Muscle of leg (tissue), 11 donors: ENCODE results near the gene PSME1. TPM values are rescaled to one million over a fixed set of nuclear protein-coding genes. Genes with fewer than 3 reads are reported as not detected.

ENCODE experiments used
- DNase-seq: peaks from one replicate; pipeline ENCODE4 v3.0.0; 2013
- H3K27ac ChIP-seq: one replicate; pipeline ENCODE4 v1.5.1; 2013; ENCODE audit warnings: mild to moderate bottlenecking, low read length, control low read depth
- H3K27me3 ChIP-seq: one replicate; pipeline ENCODE4 v1.6.1; 2013; ENCODE audit warnings: low read length; ENCODE audit not compliant: control insufficient read depth, insufficient read depth
- H3K36me3 ChIP-seq: one replicate; pipeline ENCODE4 v1.6.1; 2013; ENCODE audit warnings: low read length; ENCODE audit not compliant: control insufficient read depth, insufficient read depth
- H3K4me1 ChIP-seq: one replicate; pipeline ENCODE4 v1.6.1; 2013; ENCODE audit warnings: low read length; ENCODE audit not compliant: control insufficient read depth, insufficient read depth
- H3K4me3 ChIP-seq: one replicate; pipeline ENCODE4 v1.5.1; 2013; ENCODE audit warnings: low read length, control low read depth
- H3K9me3 ChIP-seq: replicated peaks from 2 replicates; pipeline ENCODE4 v1.6.1; 2013; ENCODE audit warnings: low read depth, low read length; ENCODE audit not compliant: control insufficient read depth
- WGBS: methylation state at CpG from one replicate; pipeline ENCODE4 v1.1.5; 2013; ENCODE audit warnings: missing lambda C conversion rate; ENCODE audit not compliant: insufficient coverage; 5-methylcytosine and 5-hydroxymethylcytosine counted together
- polyA plus RNA-seq, 8 donors: library from polyadenylated mRNA; unstranded; fragments of 120-200 nt; gene quantifications; one replicate each; pipeline versions ENCODE4 v1.2.1 to v1.2.3, GENCODE V29; 2013; ENCODE audit warnings: inconsistent platforms in 1 of 8, low replicate concordance in 1 of 8; ENCODE audit not compliant: insufficient read length in 8 of 8, insufficient read depth in 1 of 8
- total RNA-seq: library from RNA; stranded (reverse); fragments of 120-200 nt; gene quantifications from one replicate; pipeline ENCODE4 v1.2.4, GENCODE V29; 2013

PSME1 gene
- total and polyA plus RNA-seq, 9 donors: 103 to 130 (median 116) TPM

DNA sequence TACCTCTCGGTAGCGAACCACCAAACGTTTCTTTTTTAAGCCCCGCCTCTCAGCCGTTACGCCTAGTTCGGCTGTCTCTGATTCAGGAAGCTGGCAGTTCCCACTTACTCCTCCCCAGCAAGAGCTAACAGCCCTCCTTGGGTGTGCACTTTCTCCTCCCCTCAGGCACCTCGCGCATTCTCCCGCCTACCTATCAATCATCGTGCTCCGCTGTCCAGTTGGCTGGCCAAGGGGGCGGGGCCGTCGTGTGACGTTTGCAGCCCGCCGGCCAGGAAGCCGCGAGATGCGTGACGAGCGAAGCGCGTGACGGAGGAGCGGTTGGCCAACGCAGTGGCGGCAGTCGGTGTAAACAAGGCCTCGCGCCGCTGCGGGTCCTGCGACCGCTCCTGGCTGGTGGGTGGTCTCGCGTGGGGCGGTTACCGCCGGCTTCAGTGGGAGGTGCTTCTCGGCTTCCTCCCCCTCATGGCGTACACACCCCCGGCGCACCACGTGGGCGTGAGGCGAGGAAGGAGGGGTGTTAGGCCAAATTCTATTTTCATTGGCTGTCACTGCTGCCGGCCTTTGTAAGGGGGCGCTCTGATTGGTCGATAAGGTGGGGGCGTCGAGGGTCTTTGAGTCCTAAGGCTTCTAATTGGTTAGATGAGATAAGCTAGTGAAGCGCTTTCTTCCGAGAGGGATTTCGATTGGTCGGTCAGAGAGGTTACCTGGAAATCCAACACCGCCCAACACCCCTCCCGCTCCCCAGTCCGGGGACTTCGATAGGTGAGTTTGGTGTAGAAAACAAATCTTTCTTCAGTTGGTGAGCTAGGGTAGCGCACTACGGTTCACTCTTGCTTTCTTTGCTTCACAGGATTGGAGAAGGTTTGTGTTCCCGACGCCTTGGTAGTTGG is 21.2 kb upstream of the PSME1 start, which contains the start of the genes DCAF11 and NRL:
DCAF11 (plus strand) TSS at position 246 of the 890 bp plus-strand sequence. CDS start 818 bp downstream, outside the sequence.
NRL (minus strand) TSS at position 418 of the 890 bp plus-strand sequence. CDS start 32,101 bp downstream, outside the sequence.
- no peaks in the 10 kb centered on the region for H3K9me3 ChIP-seq
- WGBS: 0% methylated on average over 35 of the region's 65 CpGs

DNA sequence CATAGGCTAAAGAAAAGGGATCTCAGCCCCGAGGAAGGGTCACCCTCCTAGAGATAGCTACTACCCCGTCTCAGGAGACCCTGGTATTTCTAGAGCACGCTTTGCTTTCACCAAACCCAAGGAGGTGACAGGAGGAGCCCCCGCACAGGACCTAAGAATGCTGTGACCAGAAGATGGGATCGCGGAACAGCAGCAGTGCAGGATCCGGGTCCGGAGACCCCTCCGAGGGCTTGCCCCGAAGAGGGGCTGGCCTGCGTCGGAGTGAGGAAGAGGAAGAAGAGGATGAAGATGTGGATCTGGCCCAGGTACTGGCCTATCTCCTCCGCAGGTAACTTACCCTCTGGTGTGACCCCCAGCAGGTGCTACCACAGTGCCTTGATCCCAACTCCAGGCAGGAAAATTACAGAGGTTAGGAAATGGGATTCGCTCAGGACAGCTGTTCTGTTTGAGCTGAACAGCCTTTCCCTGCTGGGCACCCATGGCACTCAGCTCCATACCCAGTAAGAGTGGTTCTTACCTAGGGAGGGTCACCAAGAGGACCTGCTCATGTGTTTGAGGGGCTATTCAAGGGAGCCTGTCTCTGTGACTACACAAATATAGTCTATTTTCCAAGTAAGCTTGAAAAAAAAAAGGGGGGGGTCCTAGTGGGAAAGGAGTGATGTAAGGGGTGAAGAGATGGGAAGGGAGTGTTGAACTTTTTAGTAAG is 20.4 kb upstream of the PSME1 start:
- peaks cover 43% of the 10 kb centered on the region for H3K36me3 ChIP-seq
- 13% methylated on average over 3 of the region's 14 CpGs for WGBS
- DNase-seq: no peak

More for the DNA sequence above, 21.2 kb upstream of the PSME1 start, which contains the start of the genes DCAF11 and NRL:
- H3K4me3 ChIP-seq: peak within 1 kb of the TSS; percentile 79
- peak; percentile 100 for DNase-seq
- no peaks in the 10 kb centered on the region for H3K27me3 ChIP-seq
- peak within 1 kb of the TSS; percentile 99 for H3K27ac ChIP-seq
- H3K36me3 ChIP-seq: peaks cover 38% of the 10 kb centered on the region
- peaks cover 20% of the 10 kb centered on the region for H3K4me1 ChIP-seq

DNA sequence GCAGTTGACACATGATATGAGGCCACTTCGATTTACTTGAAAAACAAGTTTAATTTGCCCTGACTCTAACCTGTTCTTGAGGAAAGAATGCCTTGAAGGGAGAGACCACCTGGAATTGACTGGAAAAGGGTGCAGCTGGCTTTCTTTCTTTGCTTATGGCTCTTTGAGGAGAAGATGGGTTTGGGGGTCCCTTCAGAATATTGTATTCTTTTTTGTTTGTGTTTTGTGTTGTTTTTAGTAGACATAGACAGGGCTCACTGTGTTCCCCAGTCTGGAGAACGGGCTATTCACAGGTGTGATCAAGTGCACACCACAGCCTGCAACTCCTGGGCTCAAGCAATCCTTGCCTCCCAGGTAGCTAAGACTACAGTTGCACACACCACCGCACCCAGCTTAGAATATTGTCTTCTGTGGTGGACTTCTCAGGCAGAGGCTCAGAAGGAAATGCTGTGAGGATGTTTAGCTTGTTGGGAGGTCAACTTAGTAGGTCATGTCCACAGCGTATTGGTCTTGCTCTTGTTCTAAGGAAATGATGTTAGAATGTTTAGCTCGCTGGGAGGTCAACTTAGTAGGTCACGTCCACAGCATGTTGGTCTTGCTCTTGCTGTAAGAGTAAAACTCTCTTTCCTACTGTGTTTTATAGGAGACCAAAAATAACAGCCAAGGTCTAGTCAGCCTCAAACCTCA is 19.7 kb upstream of the PSME1 start:
- H3K4me1 ChIP-seq: peaks cover 20% of the 10 kb centered on the region
- DNase-seq: no peak
- H3K9me3 ChIP-seq: no peaks in the 10 kb centered on the region
- no peaks in the 10 kb centered on the region for H3K27me3 ChIP-seq
- H3K4me3 ChIP-seq: no peak overlapping the region
- WGBS: 87% methylated on average over 4 of the region's 6 CpGs
- H3K27ac ChIP-seq: no peak overlapping the region
- peaks cover 50% of the 10 kb centered on the region for H3K36me3 ChIP-seq

More for the DNA sequence above, 20.4 kb upstream of the PSME1 start:
- Histone ChIP-seq H3K4me3 (peak overlapping the region; percentile 79), H3K4me1 (peaks cover 20% of the 10 kb centered on the region), H3K9me3 (no peaks in the 10 kb centered on the region), H3K27me3 (no peaks in the 10 kb centered on the region), H3K27ac (peak overlapping the region; percentile 99)

DNA sequence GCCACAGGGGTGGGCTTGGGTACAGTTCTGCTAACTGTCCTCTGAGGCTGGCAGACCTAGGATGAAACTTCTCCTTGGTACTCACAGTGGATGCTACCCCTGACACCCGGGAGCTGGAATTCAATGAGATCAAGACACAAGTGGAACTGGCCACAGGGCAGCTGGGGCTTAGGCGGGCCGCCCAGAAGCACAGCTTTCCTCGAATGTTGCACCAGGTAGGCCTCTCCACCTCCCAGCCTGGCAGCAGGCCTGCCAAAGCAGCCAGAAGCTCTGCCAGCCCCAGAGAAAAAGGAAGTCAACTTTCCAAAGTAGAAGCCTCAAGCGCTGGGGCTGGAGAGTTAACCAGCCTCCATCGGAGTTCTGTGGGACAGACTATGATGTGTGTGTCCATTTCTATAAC is 18.8 kb upstream of the PSME1 start:
- H3K4me1 ChIP-seq: peaks cover 20% of the 10 kb centered on the region
- no peak overlapping the region for H3K27ac ChIP-seq
- no peaks in the 10 kb centered on the region for H3K27me3 ChIP-seq
- no peaks in the 10 kb centered on the region for H3K9me3 ChIP-seq
- DNase-seq: no peak
- peaks cover 57% of the 10 kb centered on the region for H3K36me3 ChIP-seq
- WGBS: 92% methylated on average over 3 of the region's 6 CpGs
- H3K4me3 ChIP-seq: no peak overlapping the region

DNA sequence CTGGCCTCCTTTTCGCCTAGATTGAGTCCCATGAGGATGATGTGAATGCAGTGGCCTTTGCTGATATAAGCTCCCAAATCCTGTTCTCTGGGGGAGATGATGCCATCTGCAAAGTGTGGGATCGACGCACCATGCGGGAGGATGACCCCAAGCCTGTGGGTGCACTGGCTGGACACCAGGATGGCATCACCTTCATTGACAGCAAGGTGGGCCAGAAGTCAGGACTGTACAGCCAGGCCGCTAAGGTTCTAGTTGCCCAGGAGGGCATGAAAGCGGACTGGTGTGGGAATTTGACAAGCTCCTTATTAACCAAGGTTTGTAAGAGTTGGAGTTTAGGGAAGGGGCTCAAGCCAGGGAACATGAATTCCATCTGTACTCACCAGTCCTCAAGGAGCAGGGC is 16.3 kb upstream of the PSME1 start:
- Histone ChIP-seq H3K27ac (no peak overlapping the region), H3K9me3 (no peaks in the 10 kb centered on the region), H3K4me3 (no peak overlapping the region), H3K4me1 (peaks cover 11% of the 10 kb centered on the region), H3K27me3 (no peaks in the 10 kb centered on the region), H3K36me3 (peaks cover 80% of the 10 kb centered on the region)
- DNase-seq: no peak
- 98% methylated on average over 4 of the region's 6 CpGs for WGBS

GRCh38 chr14:24121210-24121609 is 14.8 kb upstream of the PSME1 start:
- H3K4me1 ChIP-seq: peaks cover 2% of the 10 kb centered on the region
- WGBS: 60% methylated on average over 1 of the region's 8 CpGs
- H3K36me3 ChIP-seq: peaks cover 78% of the 10 kb centered on the region

DNA sequence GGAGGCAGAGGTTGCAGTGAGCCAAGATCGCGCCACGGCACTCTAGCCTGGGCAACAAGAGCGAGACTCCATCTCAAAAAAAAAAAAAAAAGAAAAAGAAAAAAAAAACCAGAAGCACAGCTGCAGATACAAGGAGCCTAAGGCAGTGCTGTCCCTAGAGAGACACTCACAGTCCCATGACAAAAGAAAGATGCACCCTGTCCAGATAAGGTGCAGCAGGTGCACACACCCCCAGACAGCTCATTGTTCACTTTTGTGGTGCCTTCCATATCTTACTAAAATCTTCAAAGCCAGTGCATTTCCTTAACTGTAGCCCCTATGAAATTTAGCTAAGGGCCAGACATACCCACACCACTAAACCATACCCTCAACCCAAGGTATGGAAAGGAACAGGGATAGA is 13.6 kb upstream of the PSME1 start:
- 100% methylated on average over 4 of the region's 4 CpGs for WGBS
- no peaks in the 10 kb centered on the region for H3K9me3 ChIP-seq
- no peak overlapping the region for H3K27ac ChIP-seq
- H3K4me3 ChIP-seq: no peak overlapping the region
- peaks cover 66% of the 10 kb centered on the region for H3K36me3 ChIP-seq
- H3K4me1 ChIP-seq: no peaks in the 10 kb centered on the region
- no peaks in the 10 kb centered on the region for H3K27me3 ChIP-seq
- no peak for DNase-seq

More at GRCh38 chr14:24121210-24121609, 14.8 kb upstream of the PSME1 start:
- Histone ChIP-seq H3K4me3 (no peak overlapping the region), H3K27me3 (no peaks in the 10 kb centered on the region), H3K27ac (no peak overlapping the region), H3K9me3 (no peaks in the 10 kb centered on the region)
- DNase-seq: no peak

- WGBS: 93% methylated on average over 6 of the region's 8 CpGs
- Histone ChIP-seq H3K9me3 (no peaks in the 10 kb centered on the region), H3K27me3 (no peaks in the 10 kb centered on the region), H3K4me3 (no peak overlapping the region), H3K36me3 (peaks cover 61% of the 10 kb centered on the region), H3K4me1 (no peaks in the 10 kb centered on the region), H3K27ac (no peak overlapping the region)
- DNase-seq: no peak
Observed at GRCh38 chr14:24122898-24123297, 13.1 kb upstream of the PSME1 start.

DNA sequence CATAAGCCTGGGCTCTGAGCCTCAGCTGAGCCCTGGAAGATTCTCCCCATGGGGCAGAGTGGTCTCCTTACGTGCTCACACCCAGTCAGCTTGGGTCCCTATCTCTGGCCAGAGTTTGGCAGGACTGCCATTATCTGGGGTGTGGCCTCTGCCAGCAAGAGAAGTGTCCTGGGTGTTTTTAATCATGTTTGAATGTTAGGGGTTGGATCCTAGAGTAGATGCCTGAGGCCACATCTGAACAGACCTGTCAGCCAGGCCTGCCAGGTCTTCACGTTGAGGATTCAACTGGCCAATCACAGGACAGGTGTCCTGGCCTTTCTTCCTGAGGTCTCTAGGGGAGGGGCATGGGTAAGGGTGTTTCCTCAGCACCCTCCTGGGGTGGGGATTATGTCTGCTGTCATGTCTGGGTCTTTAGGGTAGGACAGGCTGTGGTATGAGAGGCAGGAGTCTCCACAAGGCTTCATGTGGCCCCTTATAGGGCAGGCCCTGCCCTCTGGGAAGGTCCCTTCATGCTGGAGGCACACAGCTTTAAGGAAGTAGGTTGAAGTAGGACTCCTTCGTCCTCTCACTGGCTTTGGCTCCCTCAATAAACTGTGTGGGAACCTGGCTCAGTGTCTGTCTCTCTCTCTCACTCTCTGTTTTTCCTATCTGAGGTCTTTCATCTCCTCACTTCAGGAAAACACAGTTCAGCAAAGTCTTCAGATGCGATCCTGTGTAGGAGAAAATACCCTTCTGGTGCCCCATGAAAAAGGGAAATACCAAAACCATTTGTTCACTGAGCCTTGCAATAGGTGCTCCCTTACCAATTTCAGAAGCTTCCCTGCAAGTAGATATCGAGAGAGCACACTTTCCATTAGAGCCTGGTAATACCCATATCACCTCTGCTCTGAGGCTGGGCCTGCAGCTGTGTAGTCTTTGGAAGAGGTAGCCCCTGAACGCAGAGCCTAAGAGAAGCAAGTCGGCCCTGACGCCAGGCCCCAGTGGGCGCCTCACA is 12.3 kb upstream of the PSME1 start:
- no peaks in the 10 kb centered on the region for H3K9me3 ChIP-seq
- 66% methylated on average over 5 of the region's 9 CpGs for WGBS
- no peak overlapping the region for H3K27ac ChIP-seq

More for the DNA sequence above, 12.3 kb upstream of the PSME1 start:
- Histone ChIP-seq H3K4me1 (no peaks in the 10 kb centered on the region), H3K36me3 (peaks cover 53% of the 10 kb centered on the region), H3K27me3 (no peaks in the 10 kb centered on the region), H3K4me3 (no peak overlapping the region)
- no peak for DNase-seq
